Neuron (in vitro differentiated cells): ENCODE results near the gene SLC25A43.

Experiments
- H2AFZ ChIP-seq: one replicate; pipeline ENCODE4 v1.6.1; 2013; ENCODE audit warnings: low read depth, mild to moderate bottlenecking, inconsistent platforms, low read length, moderate library complexity
- H3K27me3 ChIP-seq: one replicate; pipeline ENCODE4 v1.6.1; 2013; ENCODE audit warnings: low read length; ENCODE audit not compliant: insufficient read depth
- H3K36me3 ChIP-seq: one replicate; pipeline ENCODE4 v1.6.1; 2013; ENCODE audit warnings: low read length; ENCODE audit not compliant: insufficient read depth
- H3K4me1 ChIP-seq: one replicate; pipeline ENCODE4 v1.6.1; 2013; ENCODE audit warnings: low read length; ENCODE audit not compliant: insufficient read depth
- H3K4me3 ChIP-seq: 2 replicates; pipeline ENCODE4 v1.5.1; 2013; ENCODE audit warnings: mild to moderate bottlenecking, low read length, moderate library complexity
- H3K9me3 ChIP-seq: one replicate; pipeline ENCODE4 v1.6.1; 2013; ENCODE audit warnings: low read length

The SLC25A43 gene

GRCh38 chrX:119459181-119459580 lies 60.0 kb downstream of the SLC25A43 start:
- Histone ChIP-seq H3K9me3 (no peaks in the 10 kb centered on the region), H3K27me3 (no peaks in the 10 kb centered on the region), H3K4me1 (no peaks in the 10 kb centered on the region), H3K36me3 (no peaks in the 10 kb centered on the region), H3K4me3 (no peak overlapping the region), H2AFZ (no peak overlapping the region)

- H3K4me1 ChIP-seq: peaks cover 3% of the 10 kb centered on the region
- H2AFZ ChIP-seq: no peak overlapping the region
Measured at GRCh38 chrX:119465555-119465954, 66.4 kb downstream of the SLC25A43 start.

GRCh38 chrX:119466970-119467369 lies 67.8 kb downstream of the SLC25A43 start:
- Histone ChIP-seq H3K36me3 (peaks cover 9% of the 10 kb centered on the region), H3K4me1 (peaks cover 3% of the 10 kb centered on the region), H2AFZ (no peak overlapping the region), H3K27me3 (no peaks in the 10 kb centered on the region), H3K4me3 (no peak overlapping the region), H3K9me3 (no peaks in the 10 kb centered on the region)

More at GRCh38 chrX:119465555-119465954, 66.4 kb downstream of the SLC25A43 start:
- no peak overlapping the region for H3K4me3 ChIP-seq
- no peaks in the 10 kb centered on the region for H3K27me3 ChIP-seq
- no peaks in the 10 kb centered on the region for H3K9me3 ChIP-seq
- H3K36me3 ChIP-seq: peaks cover 6% of the 10 kb centered on the region

- no peak overlapping the region for H3K4me3 ChIP-seq
- no peaks in the 10 kb centered on the region for H3K27me3 ChIP-seq
- no peaks in the 10 kb centered on the region for H3K9me3 ChIP-seq
- peaks cover 9% of the 10 kb centered on the region for H3K36me3 ChIP-seq
- peaks cover 3% of the 10 kb centered on the region for H3K4me1 ChIP-seq
- no peak overlapping the region for H2AFZ ChIP-seq
Measured at GRCh38 chrX:119467433-119467832, 68.3 kb downstream of the SLC25A43 start.

- Histone ChIP-seq H2AFZ (peak within 1 kb of the TSS; percentile 83), H3K27me3 (no peaks in the 10 kb centered on the region), H3K36me3 (peaks cover 9% of the 10 kb centered on the region), H3K4me3 (peak within 1 kb of the TSS; percentile 95), H3K4me1 (peaks cover 3% of the 10 kb centered on the region), H3K9me3 (no peaks in the 10 kb centered on the region)
Measured at GRCh38 chrX:119467842-119468550, 68.9 kb downstream of the SLC25A43 start, which contains the start of gene SLC25A5. TSS of gene SLC25A5 (plus strand) at chrX:119468444. CDS start at chrX:119468516, 72 bp downstream.

GRCh38 chrX:119468551-119469312 lies 69.6 kb downstream of the SLC25A43 start:
- Histone ChIP-seq H3K4me1 (peaks cover 3% of the 10 kb centered on the region), H2AFZ (peak overlapping the region; percentile 83), H3K4me3 (peak overlapping the region; percentile 95), H3K9me3 (no peaks in the 10 kb centered on the region), H3K36me3 (peaks cover 9% of the 10 kb centered on the region), H3K27me3 (no peaks in the 10 kb centered on the region)

- no peak overlapping the region for H2AFZ ChIP-seq
- H3K9me3 ChIP-seq: no peaks in the 10 kb centered on the region
- H3K36me3 ChIP-seq: peaks cover 9% of the 10 kb centered on the region
- peaks cover 3% of the 10 kb centered on the region for H3K4me1 ChIP-seq
- H3K4me3 ChIP-seq: peak overlapping the region; percentile 95
- H3K27me3 ChIP-seq: no peaks in the 10 kb centered on the region
Measured at GRCh38 chrX:119469313-119469635, 70.1 kb downstream of the SLC25A43 start.

- peaks cover 9% of the 10 kb centered on the region for H3K36me3 ChIP-seq
- no peaks in the 10 kb centered on the region for H3K9me3 ChIP-seq
- H2AFZ ChIP-seq: no peak overlapping the region
- peaks cover 5% of the 10 kb centered on the region for H3K4me1 ChIP-seq
- no peaks in the 10 kb centered on the region for H3K27me3 ChIP-seq
- no peak overlapping the region for H3K4me3 ChIP-seq
Measured at GRCh38 chrX:119474615-119475388, 75.7 kb downstream of the SLC25A43 start.

- Histone ChIP-seq H2AFZ (no peak overlapping the region), H3K4me3 (no peak overlapping the region), H3K36me3 (peaks cover 4% of the 10 kb centered on the region), H3K4me1 (peaks cover 5% of the 10 kb centered on the region), H3K9me3 (no peaks in the 10 kb centered on the region), H3K27me3 (no peaks in the 10 kb centered on the region)
Measured at GRCh38 chrX:119475389-119476101, 76.4 kb downstream of the SLC25A43 start.

- Histone ChIP-seq H3K27me3 (no peaks in the 10 kb centered on the region), H3K4me3 (no peak overlapping the region), H3K36me3 (no peaks in the 10 kb centered on the region), H3K4me1 (peaks cover 5% of the 10 kb centered on the region), H2AFZ (no peak overlapping the region), H3K9me3 (no peaks in the 10 kb centered on the region)
Measured at GRCh38 chrX:119477812-119478232, 78.7 kb downstream of the SLC25A43 start.

GRCh38 chrX:119478504-119478903 lies 79.4 kb downstream of the SLC25A43 start:
- Histone ChIP-seq H2AFZ (no peak overlapping the region), H3K27me3 (no peaks in the 10 kb centered on the region)

GRCh38 chrX:119479845-119480244 lies 80.7 kb downstream of the SLC25A43 start:
- H3K36me3 ChIP-seq: no peaks in the 10 kb centered on the region
- no peaks in the 10 kb centered on the region for H3K27me3 ChIP-seq
- peaks cover 5% of the 10 kb centered on the region for H3K4me1 ChIP-seq
- no peak overlapping the region for H3K4me3 ChIP-seq
- H2AFZ ChIP-seq: no peak overlapping the region
- H3K9me3 ChIP-seq: no peaks in the 10 kb centered on the region

More at GRCh38 chrX:119478504-119478903, 79.4 kb downstream of the SLC25A43 start:
- Histone ChIP-seq H3K4me1 (peaks cover 5% of the 10 kb centered on the region), H3K4me3 (no peak overlapping the region), H3K36me3 (no peaks in the 10 kb centered on the region), H3K9me3 (no peaks in the 10 kb centered on the region)
